Measurements from ENCODE around the gene MRC2.

DNA sequence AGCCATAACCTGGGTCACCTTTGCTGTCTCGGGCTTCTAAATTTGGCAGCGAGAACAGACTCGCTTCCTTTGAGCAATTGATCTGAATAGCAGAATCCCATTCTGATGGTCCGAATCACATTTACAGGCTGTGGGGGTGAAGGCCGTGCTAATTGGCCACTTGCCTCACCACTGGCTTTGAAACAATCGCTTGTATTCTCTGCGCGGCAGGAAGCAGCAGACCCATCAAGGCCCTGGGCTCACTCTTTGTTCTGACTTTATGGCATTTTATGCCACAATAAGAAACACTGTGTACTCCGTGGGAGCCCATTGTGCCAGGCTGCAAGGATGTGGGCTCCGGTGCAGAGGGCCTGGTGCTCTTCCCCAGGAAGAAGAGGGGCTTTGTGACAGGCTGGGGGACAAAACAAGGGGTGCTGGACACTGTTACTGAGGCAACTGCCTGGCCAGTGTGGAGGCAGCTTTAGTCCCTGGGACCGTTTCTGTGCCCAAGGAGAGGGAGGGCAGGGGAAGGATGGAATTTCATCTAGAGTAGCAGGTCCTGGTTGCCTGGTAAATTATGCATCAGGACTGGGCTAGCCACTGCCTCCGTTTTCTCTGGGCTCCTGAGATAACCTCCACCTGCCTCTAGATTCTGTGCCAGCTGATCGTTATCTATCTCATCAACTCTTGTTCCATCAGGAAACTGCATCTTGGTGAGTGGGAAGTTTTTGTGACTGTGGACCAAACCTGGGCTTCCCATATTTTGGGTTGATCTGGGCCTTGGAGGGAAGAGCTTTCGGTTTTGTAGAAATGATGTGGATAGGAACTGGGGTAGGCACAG, 78.5 kb downstream of the MRC2 start:
- TF ChIP-seq CTCF (IDR thresholded peaks at IDR 0.05; ENCODE audit: insufficient read depth, low read depth, low read length) (no peak), EZH2 (IDR thresholded peaks at IDR 0.05; ENCODE audit: insufficient read depth, low read length) (no peak)
